IMR-90 (cell line): ENCODE measurements around the gene TSGA10. TPM values are rescaled to one million over a fixed set of nuclear protein-coding genes. Genes with fewer than 3 reads are reported as not detected.

Experiments used
- ATAC-seq: fragments of 200-7000 bp; cut with Tn5 transposase; 2 replicates; pipeline ENCODE4 v1.9.1; 2020; ENCODE audit warnings: low read depth, mild to moderate bottlenecking, moderate library complexity
- BruUV-seq: library from RNA; stranded (reverse); fragments of 400-500 nt; replicated peaks from 2 replicates; lab custom pipeline; 2021; lab: Mats Ljungman, UMichigan
- CTCF ChIA-PET: fragments of 300-600 bp; formaldehyde crosslinking; extraction: SDS; loops from one replicate; lab custom pipeline; 2021; ENCODE audit warnings: antibody characterized with exemption; lab: Yijun Ruan, JAX
- POLR2A ChIA-PET: fragments of 300-600 bp; sonication (Branson Sonifier 250); formaldehyde crosslinking; loops from one replicate; lab custom pipeline; 2022; ENCODE audit warnings: antibody characterized with exemption; ENCODE audit not compliant: unreplicated experiment; lab: Charles Lee
- DNase-seq: peaks from one replicate; pipeline ENCODE4 v3.0.0; 2013
- H2AFZ ChIP-seq: replicated peaks from 2 replicates; pipeline ENCODE3; 2013; ENCODE audit warnings: low read length, mild to moderate bottlenecking; ENCODE audit not compliant: poor library complexity
- H2AK5ac ChIP-seq: 2 replicates; pipeline ENCODE4 v1.6.1; 2013; ENCODE audit warnings: low read depth, low read length, inconsistent platforms
- H2AK9ac ChIP-seq: replicated peaks from 2 replicates; pipeline ENCODE3; 2013; ENCODE audit warnings: mild to moderate bottlenecking, low read depth, low read length, moderate library complexity; ENCODE audit not compliant: poor library complexity
- H2BK120ac ChIP-seq: 2 replicates; pipeline ENCODE4 v1.6.1; 2013; ENCODE audit warnings: low read depth, low read length, inconsistent platforms
- H2BK15ac ChIP-seq: 3 replicates; pipeline ENCODE4 v1.6.1; 2013; ENCODE audit warnings: low read depth, low read length, inconsistent platforms
- H2BK20ac ChIP-seq: 2 replicates; pipeline ENCODE4 v1.6.1; 2013; ENCODE audit warnings: low read depth, mild to moderate bottlenecking, inconsistent platforms, low read length, moderate library complexity
- H2BK5ac ChIP-seq: 2 replicates; pipeline ENCODE4 v1.6.1; 2013; ENCODE audit warnings: mild to moderate bottlenecking, low read depth, low read length, inconsistent platforms; ENCODE audit not compliant: poor library complexity, severe bottlenecking
- H3K14ac ChIP-seq: replicated peaks from 2 replicates; pipeline ENCODE4 v1.6.1; 2013; ENCODE audit warnings: low read depth, low read length, inconsistent platforms
- H3K18ac ChIP-seq: 2 replicates; pipeline ENCODE4 v1.6.1; 2013; ENCODE audit warnings: low read depth, low read length, control low read depth
- H3K23ac ChIP-seq: 2 replicates; pipeline ENCODE4 v1.6.1; 2013; ENCODE audit warnings: low read depth, low read length, inconsistent platforms
- H3K27ac ChIP-seq: 2 replicates; pipeline ENCODE4 v1.5.1; 2013; ENCODE audit warnings: mild to moderate bottlenecking, control low read depth, low read length; ENCODE audit not compliant: insufficient read depth
- H3K27me3 ChIP-seq: 2 replicates; pipeline ENCODE4 v1.6.1; 2013; ENCODE audit warnings: low read length; ENCODE audit not compliant: control insufficient read depth, insufficient read depth
- H3K36me3 ChIP-seq: 2 replicates; pipeline ENCODE4 v1.6.1; 2013; ENCODE audit warnings: low read length, mixed read lengths; ENCODE audit not compliant: control insufficient read depth, insufficient read depth
- H3K4ac ChIP-seq: 2 replicates; pipeline ENCODE4 v1.6.1; 2013; ENCODE audit warnings: low read depth, low read length, inconsistent platforms
- H3K4me1 ChIP-seq: 2 replicates; pipeline ENCODE4 v1.6.1; 2013; ENCODE audit warnings: low read length, mixed read lengths; ENCODE audit not compliant: control insufficient read depth, insufficient read depth
- H3K4me2 ChIP-seq: 2 replicates; pipeline ENCODE4 v1.6.1; 2013; ENCODE audit warnings: low read depth, mild to moderate bottlenecking, control low read depth, low read length, moderate library complexity
- H3K4me3 ChIP-seq: 2 replicates; pipeline ENCODE4 v1.5.1; 2013; ENCODE audit warnings: low read depth, mild to moderate bottlenecking, control low read depth, low read length, moderate library complexity; ENCODE audit not compliant: insufficient read depth
- H3K56ac ChIP-seq: 2 replicates; pipeline ENCODE4 v1.6.1; 2013; ENCODE audit warnings: low read length, inconsistent platforms; ENCODE audit not compliant: insufficient read depth; ENCODE audit errors: extremely low read depth
- H3K79me1 ChIP-seq, 2 experiments: 2 replicates each; pipeline ENCODE4 v1.6.1; 2013; ENCODE audit warnings: low read length in 2 of 2, inconsistent platforms in 1 of 2, low read depth in 1 of 2
- H3K9ac ChIP-seq: 2 replicates; pipeline ENCODE4 v1.6.1; 2013; ENCODE audit warnings: low read depth, low read length, control low read depth
- H3K9me1 ChIP-seq: 2 replicates; pipeline ENCODE4 v1.6.1; 2013; ENCODE audit warnings: low read length, inconsistent platforms; ENCODE audit not compliant: insufficient read depth
- H3K9me3 ChIP-seq: 2 replicates; pipeline ENCODE4 v1.6.1; 2013; ENCODE audit warnings: low read length; ENCODE audit not compliant: control insufficient read depth, insufficient read depth
- H4K20me1 ChIP-seq: 2 replicates; pipeline ENCODE4 v1.6.1; 2013; ENCODE audit warnings: low read length, inconsistent platforms; ENCODE audit not compliant: insufficient read depth
- H4K5ac ChIP-seq: 2 replicates; pipeline ENCODE4 v1.6.1; 2013; ENCODE audit warnings: mild to moderate bottlenecking, low read depth, low read length, control low read depth
- H4K8ac ChIP-seq, 2 experiments: 2 replicates each; pipeline ENCODE4 v1.6.1; 2013; ENCODE audit warnings: low read depth in 2 of 2, low read length in 2 of 2, control low read depth in 1 of 2, inconsistent platforms in 1 of 2
- H4K91ac ChIP-seq: 2 replicates; pipeline ENCODE4 v1.6.1; 2013; ENCODE audit warnings: low read depth, low read length, inconsistent platforms; ENCODE audit not compliant: insufficient read depth
- BHLHE40 ChIP-seq: fragments of 150-350 bp; IDR thresholded peaks from 2 replicates; pipeline ENCODE4 v1.6.1; 2016; ENCODE audit warnings: mild to moderate bottlenecking, low read depth, low read length
- CEBPB ChIP-seq: IDR thresholded peaks from 2 replicates; pipeline ENCODE4 v1.6.1; 2012; ENCODE audit warnings: low read depth, low read length, improper control_type of control experiment
- FOS ChIP-seq: fragments of 150-350 bp; IDR thresholded peaks from 2 replicates; pipeline ENCODE4 v1.6.1; 2016; ENCODE audit warnings: low read depth, low read length
- MAFK ChIP-seq: IDR thresholded peaks from 2 replicates; pipeline ENCODE4 v1.6.1; 2012; ENCODE audit warnings: low read depth, low read length, improper control_type of control experiment
- MAZ ChIP-seq: IDR thresholded peaks from 2 replicates; pipeline ENCODE4 v1.6.1; 2012; ENCODE audit warnings: low read depth, mild to moderate bottlenecking, low read length, improper control_type of control experiment, moderate library complexity, borderline replicate concordance
- MXI1 ChIP-seq: IDR thresholded peaks from 2 replicates; pipeline ENCODE4 v1.6.1; 2012; ENCODE audit warnings: low read depth, mild to moderate bottlenecking, low read length, moderate library complexity, borderline replicate concordance
- NFE2L2 ChIP-seq: fragments of 150-350 bp; IDR thresholded peaks from 2 replicates; pipeline ENCODE4 v1.6.1; 2016; ENCODE audit warnings: low read depth, mild to moderate bottlenecking, low read length
- POLR2A ChIP-seq: IDR thresholded peaks from 2 replicates; pipeline ENCODE4 v1.6.1; 2012; ENCODE audit warnings: mild to moderate bottlenecking, low read depth, low read length
- RAD21 ChIP-seq: IDR thresholded peaks from 2 replicates; pipeline ENCODE4 v1.6.1; 2012; ENCODE audit warnings: low read length, improper control_type of control experiment
- RCOR1 ChIP-seq: IDR thresholded peaks from 2 replicates; pipeline ENCODE4 v1.6.1; 2012; ENCODE audit warnings: mild to moderate bottlenecking, low read length, improper control_type of control experiment; ENCODE audit not compliant: insufficient replicate concordance
- RFX5 ChIP-seq: IDR thresholded peaks from 2 replicates; pipeline ENCODE4 v1.8.0; 2012; ENCODE audit warnings: low read depth, mild to moderate bottlenecking, low read length, moderate library complexity
- SMC3 ChIP-seq: fragments of 150-350 bp; IDR thresholded peaks from 2 replicates; pipeline ENCODE4 v1.6.1; 2016; ENCODE audit warnings: low read depth, mild to moderate bottlenecking, antibody characterized with exemption, low read length, moderate library complexity
- USF2 ChIP-seq: fragments of 150-350 bp; IDR thresholded peaks from 2 replicates; pipeline ENCODE4 v1.6.1; 2017; ENCODE audit warnings: mild to moderate bottlenecking, antibody characterized with exemption, low read length, low read depth
- WGBS, 2 experiments: methylation state at CpG; one replicate each; pipeline versions ENCODE4 v1.1.5 to v1.1.7; 2013; ENCODE audit warnings: missing lambda C conversion rate in 2 of 2; ENCODE audit not compliant: insufficient read length in 1 of 2; ENCODE audit errors: extremely low coverage in 2 of 2; 5-methylcytosine and 5-hydroxymethylcytosine counted together
- dilution Hi-C: fragments of 300-500 bp; cut with HindIII; formaldehyde crosslinking; loops from one replicate; pipeline ENCODE4 v1.14.3; 2018; ENCODE audit warnings: low sequenced_read_pairs; ENCODE audit not compliant: unreplicated experiment
- in situ Hi-C: fragments of 300-500 bp; cut with MboI; formaldehyde crosslinking; loops from 3 replicates; pipeline ENCODE4 v1.14.3; 2019; ENCODE audit warnings: low sequenced_read_pairs, inconsistent platforms, mixed read lengths
- intact Hi-C: fragments of 100-400 bp; cut with micrococcal nuclease; formaldehyde crosslinking; loops from 2 replicates; pipeline ENCODE4 v1.10.0; 2022
- polyA plus RNA-seq, 3 experiments: library from polyadenylated mRNA; depleted of rRNA; stranded (reverse); fragments of >200 nt; gene quantifications; 2 replicates each; pipeline ENCODE4 v1.2.3, GENCODE V29; 2012; ENCODE audit warnings: low replicate concordance in 1 of 3
- total RNA-seq: library from RNA; depleted of rRNA; stranded (reverse); fragments of >200 nt; gene quantifications from 2 replicates; pipeline ENCODE4 v1.2.3, GENCODE V29; 2012
- TF ChIP-seq, protein P1 (sequence below): conservative IDR thresholded peaks from 2 replicates; pipeline ENCODE4 v1.5.1; 2012; ENCODE audit warnings: mild to moderate bottlenecking, low read depth, low read length, improper control_type of control experiment
- TF ChIP-seq, protein P2 (sequence below): fragments of 150-350 bp; IDR thresholded peaks from 2 replicates; pipeline ENCODE4 v1.6.1; 2016; ENCODE audit warnings: low read depth, mild to moderate bottlenecking, low read length, moderate library complexity, borderline replicate concordance

TSGA10 gene
- total and polyA plus RNA-seq, 2 of the 4 experiments (the other 2 are of a cell fraction): 0.32 to 0.54 TPM

GRCh38 chr2:99028558-99028957 is 126.2 kb downstream of the TSGA10 start:
- H3K4ac ChIP-seq: no peak overlapping the region
- H3K27ac ChIP-seq: no peak overlapping the region
- H3K4me3 ChIP-seq: no peak overlapping the region
- no peak overlapping the region for H2BK120ac ChIP-seq
- H3K4me1 ChIP-seq: no peaks in the 10 kb centered on the region
- no peak overlapping the region for H4K5ac ChIP-seq
- no peak overlapping the region for H3K56ac ChIP-seq
- H2BK20ac ChIP-seq: no peak overlapping the region
- H2AK9ac ChIP-seq: no peak overlapping the region
- WGBS, 2 experiments: no CpG with 5 or more reads among the region's 4 CpGs
- H3K9me3 ChIP-seq: no peaks in the 10 kb centered on the region
- intact Hi-C loops: no loop called here
- H2AFZ ChIP-seq: no peak overlapping the region
- H2BK5ac ChIP-seq: no peak overlapping the region
- H4K8ac ChIP-seq: no peak overlapping the region
- no peak overlapping the region for H3K9ac ChIP-seq
- no peaks in the 10 kb centered on the region for H3K9me1 ChIP-seq
- H3K14ac ChIP-seq: no peak overlapping the region
- no peaks in the 10 kb centered on the region for H3K79me1 ChIP-seq
- no peaks in the 10 kb centered on the region for H4K20me1 ChIP-seq
- dilution Hi-C loops: no loop called here
- no TSS peak for BruUV-seq
- ChIA-PET CTCF (no interaction called here), POLR2A (no interaction called here)
- H3K23ac ChIP-seq: no peak overlapping the region
- H2BK15ac ChIP-seq: no peak overlapping the region
- ATAC-seq (no peak), DNase-seq (no peak)
- TF ChIP-seq SMC3 (no peak), MAFK (no peak), USF2 (no peak), BHLHE40 (no peak), FOS (no peak), POLR2A (no peak), MAZ (no peak), NFE2L2 (no peak), RAD21 (no peak), MXI1 (no peak), CEBPB (no peak), RFX5 (no peak), RCOR1 (no peak)
- TF ChIP-seq, protein P1, sequence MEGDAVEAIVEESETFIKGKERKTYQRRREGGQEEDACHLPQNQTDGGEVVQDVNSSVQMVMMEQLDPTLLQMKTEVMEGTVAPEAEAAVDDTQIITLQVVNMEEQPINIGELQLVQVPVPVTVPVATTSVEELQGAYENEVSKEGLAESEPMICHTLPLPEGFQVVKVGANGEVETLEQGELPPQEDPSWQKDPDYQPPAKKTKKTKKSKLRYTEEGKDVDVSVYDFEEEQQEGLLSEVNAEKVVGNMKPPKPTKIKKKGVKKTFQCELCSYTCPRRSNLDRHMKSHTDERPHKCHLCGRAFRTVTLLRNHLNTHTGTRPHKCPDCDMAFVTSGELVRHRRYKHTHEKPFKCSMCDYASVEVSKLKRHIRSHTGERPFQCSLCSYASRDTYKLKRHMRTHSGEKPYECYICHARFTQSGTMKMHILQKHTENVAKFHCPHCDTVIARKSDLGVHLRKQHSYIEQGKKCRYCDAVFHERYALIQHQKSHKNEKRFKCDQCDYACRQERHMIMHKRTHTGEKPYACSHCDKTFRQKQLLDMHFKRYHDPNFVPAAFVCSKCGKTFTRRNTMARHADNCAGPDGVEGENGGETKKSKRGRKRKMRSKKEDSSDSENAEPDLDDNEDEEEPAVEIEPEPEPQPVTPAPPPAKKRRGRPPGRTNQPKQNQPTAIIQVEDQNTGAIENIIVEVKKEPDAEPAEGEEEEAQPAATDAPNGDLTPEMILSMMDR: no peak
- TF ChIP-seq, protein P2, sequence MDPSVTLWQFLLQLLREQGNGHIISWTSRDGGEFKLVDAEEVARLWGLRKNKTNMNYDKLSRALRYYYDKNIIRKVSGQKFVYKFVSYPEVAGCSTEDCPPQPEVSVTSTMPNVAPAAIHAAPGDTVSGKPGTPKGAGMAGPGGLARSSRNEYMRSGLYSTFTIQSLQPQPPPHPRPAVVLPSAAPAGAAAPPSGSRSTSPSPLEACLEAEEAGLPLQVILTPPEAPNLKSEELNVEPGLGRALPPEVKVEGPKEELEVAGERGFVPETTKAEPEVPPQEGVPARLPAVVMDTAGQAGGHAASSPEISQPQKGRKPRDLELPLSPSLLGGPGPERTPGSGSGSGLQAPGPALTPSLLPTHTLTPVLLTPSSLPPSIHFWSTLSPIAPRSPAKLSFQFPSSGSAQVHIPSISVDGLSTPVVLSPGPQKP: no peak
- no peaks in the 10 kb centered on the region for H3K27me3 ChIP-seq
- H4K91ac ChIP-seq: no peak overlapping the region
- no peaks in the 10 kb centered on the region for H3K36me3 ChIP-seq
- in situ Hi-C loops: no loop called here
- no peak overlapping the region for H2AK5ac ChIP-seq
- no peak overlapping the region for H3K18ac ChIP-seq
- no peak overlapping the region for H3K4me2 ChIP-seq
